Left lung (tissue), 10 donors: ENCODE measurements around the gene TNMD. TPM values are rescaled to one million over a fixed set of nuclear protein-coding genes. Genes with fewer than 3 reads are reported as not detected.

ENCODE experiments used
- ATAC-seq: fragments of 200-7000 bp; cut with Tn5 transposase; one replicate; pipeline ENCODE4 v1.9.1; 2020; ENCODE audit warnings: moderate library complexity
- DNase-seq, 4 donors: peaks; one replicate each; pipeline ENCODE4 v3.0.0-alpha.2; 2013 to 2020
- H3K27ac ChIP-seq, 2 donors: fragments of 200-600 bp; sonication (generic) in 1 of 2; one replicate each; pipeline versions ENCODE4 v1.5.0 to v1.8.0; 2020 to 2021
- H3K27me3 ChIP-seq, 2 donors: fragments of 200-600 bp; sonication (generic) in 1 of 2; one replicate each; pipeline versions ENCODE4 v1.5.0 to v1.8.0; 2020 to 2021
- H3K36me3 ChIP-seq, 2 donors: fragments of 200-600 bp; sonication (generic) in 1 of 2; one replicate each; pipeline versions ENCODE4 v1.5.0 to v1.8.0; 2020 to 2021
- H3K4me1 ChIP-seq, 2 donors: fragments of 200-600 bp; one replicate each; pipeline ENCODE4 v1.8.0; 2021
- H3K4me3 ChIP-seq, 2 donors: fragments of 200-600 bp; sonication (generic) in 1 of 2; one replicate each; pipeline versions ENCODE4 v1.5.0 to v1.8.0; 2020 to 2021; ENCODE audit warnings: mild to moderate bottlenecking in 1 of 2
- H3K9me3 ChIP-seq, 2 donors: fragments of 200-600 bp; sonication (generic) in 1 of 2; one replicate each; pipeline versions ENCODE4 v1.5.0 to v1.8.0; 2020 to 2021
- CTCF ChIP-seq, 2 donors: fragments of 200-600 bp; sonication (generic) in 1 of 2; IDR thresholded peaks; one replicate each; pipeline versions ENCODE4 v1.5.0 to v1.8.0; 2021; ENCODE audit warnings: antibody characterized with exemption in 2 of 2
- intact Hi-C, 2 donors: fragments of 100-400 bp; cut with DNase I; formaldehyde crosslinking; loops; one replicate each; pipeline versions ENCODE4 v1.11.2 to v1.14.2; 2022
- polyA plus RNA-seq, 6 donors: library from polyadenylated mRNA; unstranded; fragments of 120-200 nt; gene quantifications; one replicate each; pipeline ENCODE4 v1.2.1, GENCODE V29; 2013; ENCODE audit not compliant: insufficient read length in 6 of 6
- total RNA-seq, 2 donors: library from RNA; stranded (reverse); fragmentation: NEBNext Ultra II Directional; extraction: Animal tissue kit (Norgen Biotek cat#: 25700); gene quantifications; one replicate each; pipeline ENCODE4 v1.2.1, GENCODE V29; 2021
- donor health status: DM: no; HTN: yes; CAD: no.
- donor health status: DM: no; HTN: no; CAD: no.

Gene TNMD
- total and polyA plus RNA-seq, 8 donors = 0.14 to 0.32 (median 0.30) TPM; not detected in 5

- no peak for ATAC-seq
Observed at GRCh38 chrX:100623001-100623400, 38.3 kb downstream of the TNMD start.

GRCh38 chrX:100625985-100626491 lies 41.3 kb downstream of the TNMD start:
- ATAC-seq (no peak), DNase-seq (no peak)
- intact Hi-C loops = no loop called here
- H3K36me3 ChIP-seq = no peaks in the 10 kb centered on the region
- H3K4me3 ChIP-seq = no peak overlapping the region
- no peak for TF ChIP-seq CTCF (IDR thresholded peaks at IDR 0.05)
- no peaks in the 10 kb centered on the region for H3K27me3 ChIP-seq
- H3K9me3 ChIP-seq = no peaks in the 10 kb centered on the region
- H3K27ac ChIP-seq = no peak overlapping the region
- no peaks in the 10 kb centered on the region for H3K4me1 ChIP-seq

More at GRCh38 chrX:100623001-100623400, 38.3 kb downstream of the TNMD start:
- Histone ChIP-seq H3K4me3 (no peak overlapping the region), H3K9me3 (no peaks in the 10 kb centered on the region), H3K36me3 (no peaks in the 10 kb centered on the region), H3K4me1 (no peaks in the 10 kb centered on the region), H3K27ac (no peak overlapping the region), H3K27me3 (no peaks in the 10 kb centered on the region)
- intact Hi-C loops = no loop called here
- TF ChIP-seq CTCF (IDR thresholded peaks at IDR 0.05) = no peak
- DNase-seq = no peak

- no peak for DNase-seq
- no peak for TF ChIP-seq CTCF (IDR thresholded peaks at IDR 0.05)
- Histone ChIP-seq H3K4me3 (no peak overlapping the region), H3K36me3 (no peaks in the 10 kb centered on the region), H3K27ac (no peak overlapping the region), H3K27me3 (peaks cover 0 to 10% of the 10 kb centered on the region in 2 donors), H3K9me3 (no peaks in the 10 kb centered on the region), H3K4me1 (no peaks in the 10 kb centered on the region)
- no peak for ATAC-seq
- intact Hi-C loops = no loop called here
Observed at GRCh38 chrX:100635040-100635439, 50.3 kb downstream of the TNMD start.

- Histone ChIP-seq H3K27ac (peak overlapping the region in 1 of 2 donors; percentile 28), H3K36me3 (no peaks in the 10 kb centered on the region), H3K9me3 (no peaks in the 10 kb centered on the region), H3K4me1 (no peaks in the 10 kb centered on the region), H3K4me3 (peak overlapping the region; percentile 42), H3K27me3 (peaks cover 0 to 10% of the 10 kb centered on the region in 2 donors)
- DNase-seq = no peak
- peak; percentile 67 for ATAC-seq
- intact Hi-C loops = no loop called here
- no peak for TF ChIP-seq CTCF (IDR thresholded peaks at IDR 0.05)
Observed at GRCh38 chrX:100635989-100636320, 51.2 kb downstream of the TNMD start.

- Histone ChIP-seq H3K9me3 (no peaks in the 10 kb centered on the region), H3K27me3 (peaks cover 0 to 10% of the 10 kb centered on the region in 2 donors), H3K27ac (peak within 1 kb of the TSS; percentile 28 to 33), H3K4me1 (no peaks in the 10 kb centered on the region), H3K36me3 (no peaks in the 10 kb centered on the region), H3K4me3 (peak within 1 kb of the TSS; percentile 42)
- intact Hi-C loops = no loop called here
- DNase-seq = peak; percentile 66 to 90 (median 73)
- peak; percentile 19 to 44 for TF ChIP-seq CTCF (IDR thresholded peaks at IDR 0.05)
- peak; percentile 98 for ATAC-seq
Observed at GRCh38 chrX:100636321-100636991, 51.7 kb downstream of the TNMD start, which contains the start of gene TSPAN6. TSPAN6 (minus strand) TSS chrX:100636806; CDS start chrX:100636694, 112 bp downstream.
